GM19463 (cell line): ENCODE data around the gene FURIN.
A peak's percentile ranks its signal among the peaks of the same experiment; 100 is the strongest.
"Not testable (repeated sequence)": the region's sequence is repeated elsewhere in the genome, so short reads cannot be mapped to it uniquely, and the experiment has no call there.

Experiments used
- ATAC-seq: cut with Tn5 transposase; IDR thresholded peaks from one replicate; pipeline ENCODE4 v1.9.1; 2021; ENCODE audit warnings: mild to moderate bottlenecking, moderate library complexity; ENCODE audit not compliant: unreplicated experiment

Gene FURIN

GRCh38 chr15:90914305-90915080 lies 46.1 kb downstream of the FURIN start:
- ATAC-seq = no peak

- no peak for ATAC-seq
Measured at GRCh38 chr15:90915216-90915807, 46.9 kb downstream of the FURIN start.

GRCh38 chr15:90915808-90916440 lies 47.5 kb downstream of the FURIN start:
- ATAC-seq = no peak

GRCh38 chr15:90916461-90916860 lies 48.1 kb downstream of the FURIN start:
- no peak for ATAC-seq

GRCh38 chr15:90917569-90917968 lies 49.2 kb downstream of the FURIN start:
- ATAC-seq = no peak

GRCh38 chr15:90918034-90918788 lies 49.8 kb downstream of the FURIN start:
- ATAC-seq = no peak

GRCh38 chr15:90918835-90919234 lies 50.4 kb downstream of the FURIN start:
- no peak for ATAC-seq

GRCh38 chr15:90921887-90922286 lies 53.5 kb downstream of the FURIN start:
- no peak for ATAC-seq

- ATAC-seq = peak; percentile 90
Measured at GRCh38 chr15:90922712-90923322, 54.4 kb downstream of the FURIN start.

- ATAC-seq = peak; percentile 64
Measured at GRCh38 chr15:90924375-90924774, 56.0 kb downstream of the FURIN start.

- not testable (repeated sequence) for ATAC-seq
Measured at GRCh38 chr15:90926766-90927165, 58.4 kb downstream of the FURIN start.

- not testable (repeated sequence) for ATAC-seq
Measured at GRCh38 chr15:90928106-90928505, 59.7 kb downstream of the FURIN start.

GRCh38 chr15:90929246-90930019 lies 61.0 kb downstream of the FURIN start:
- ATAC-seq = no peak

GRCh38 chr15:90930861-90931574 lies 62.6 kb downstream of the FURIN start:
- ATAC-seq = no peak

GRCh38 chr15:90931575-90931827 lies 63.1 kb downstream of the FURIN start:
- ATAC-seq = no peak

- ATAC-seq = peak; percentile 51
Measured at GRCh38 chr15:90931828-90932659, 63.7 kb downstream of the FURIN start, which contains the start of gene HDDC3. Gene HDDC3, minus strand, starts transcription at chr15:90932549. Its CDS starts 9 bp downstream, at chr15:90932540.

- no peak for ATAC-seq
Measured at GRCh38 chr15:90932660-90932991, 64.2 kb downstream of the FURIN start.
